Skin epidermis (tissue), 12 donors: ENCODE results near the gene ASXL1.

Source experiments
- H3K27ac ChIP-seq, 21 experiments: fragments of 200-600 bp; sonication (generic) in 11 of 21; one replicate each; pipeline ENCODE4 v1.5.0; 2020; ENCODE audit warnings: mild to moderate bottlenecking in 3 of 21, inconsistent platforms in 2 of 21, moderate library complexity in 2 of 21
- H3K4me3 ChIP-seq, 7 experiments: fragments of 200-600 bp; sonication (generic) in 2 of 7; one replicate each; pipeline ENCODE4 v1.5.0; 2020; ENCODE audit warnings: inconsistent platforms in 2 of 7, mild to moderate bottlenecking in 2 of 7, moderate library complexity in 1 of 7

ASXL1 gene

GRCh38 chr20:32483351-32484224 lies 125.5 kb downstream of the ASXL1 start:
- H3K4me3 ChIP-seq: peak overlapping the region; percentile 51 to 83 (median 77)
- peak overlapping the region in 20 of 21 experiments; percentile 1 to 94 (median 82) for H3K27ac ChIP-seq

GRCh38 chr20:32484225-32484957 lies 126.3 kb downstream of the ASXL1 start:
- Histone ChIP-seq H3K27ac (peak overlapping the region in 20 of 21 experiments; percentile 22 to 94 (median 78)), H3K4me3 (peak overlapping the region; percentile 51 to 83 (median 67))

- Histone ChIP-seq H3K27ac (peak overlapping the region in 14 of 21 experiments; percentile 30 to 94 (median 78)), H3K4me3 (peak overlapping the region; percentile 51 to 83 (median 67))
Measured at GRCh38 chr20:32484958-32485769, 127.0 kb downstream of the ASXL1 start.

- Histone ChIP-seq H3K4me3 (no peak overlapping the region), H3K27ac (peak overlapping the region in 5 of 21 experiments; percentile 8 to 88 (median 20))
Measured at GRCh38 chr20:32485770-32486478, 127.8 kb downstream of the ASXL1 start.

- Histone ChIP-seq H3K4me3 (no peak overlapping the region), H3K27ac (no peak overlapping the region)
Measured at GRCh38 chr20:32487381-32487780, 129.2 kb downstream of the ASXL1 start.

GRCh38 chr20:32488066-32488838 lies 130.1 kb downstream of the ASXL1 start:
- H3K27ac ChIP-seq: no peak overlapping the region

More at GRCh38 chr20:32488066-32488838, 130.1 kb downstream of the ASXL1 start:
- H3K4me3 ChIP-seq: no peak overlapping the region
